ENCODE results near the gene MYADML2.

DNA sequence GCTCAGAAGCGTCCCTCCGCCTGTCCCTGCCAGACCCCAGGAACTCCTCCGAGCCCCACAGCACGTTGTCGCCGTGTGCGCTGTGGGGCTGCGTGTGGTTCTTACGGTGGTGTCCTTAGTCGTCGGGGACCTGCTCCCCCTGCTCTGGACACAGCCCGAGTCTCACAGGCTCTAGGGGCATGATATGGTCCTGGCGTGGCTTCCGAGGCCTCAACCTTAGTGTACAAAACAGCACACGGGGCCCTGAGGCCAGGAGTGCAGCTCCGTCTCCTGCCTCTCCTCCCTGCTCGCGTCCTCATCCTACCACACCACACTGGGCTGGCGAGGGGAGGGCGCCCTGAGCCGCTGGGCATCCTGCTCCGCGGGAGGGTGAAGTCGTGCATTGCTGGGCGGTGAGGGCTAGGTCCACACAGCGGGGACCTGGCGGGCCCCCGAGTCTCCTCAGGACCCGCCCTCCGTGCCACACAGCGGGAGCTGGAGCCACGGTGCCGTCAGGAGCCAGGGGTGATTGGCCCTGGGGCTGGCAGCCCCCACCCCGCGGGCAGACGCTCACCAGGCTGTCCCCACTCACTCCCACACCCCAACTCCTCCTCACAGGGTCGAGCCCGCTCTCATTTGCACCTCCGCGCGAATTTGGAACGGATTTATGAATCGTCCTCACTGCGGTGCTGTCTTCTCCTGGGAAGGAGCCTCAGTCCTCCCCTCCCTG, 18.3 kb downstream of the MYADML2 start:
- TF ChIP-seq ATF3 (CRISPR knock-in tag; conservative IDR thresholded peaks at IDR 0.05) (no peak), CTCF (IDR thresholded peaks at IDR 0.05) (no peak), GABPB1 (CRISPR knock-in tag; IDR thresholded peaks at IDR 0.05) (no peak), SP1 (CRISPR knock-in tag; conservative IDR thresholded peaks at IDR 0.05) (no peak), NFYB (CRISPR knock-in tag; conservative IDR thresholded peaks at IDR 0.05; ENCODE audit: low read depth) (no peak), TEAD4 (CRISPR knock-in tag; IDR thresholded peaks at IDR 0.05) (no peak), RELA (CRISPR knock-in tag; IDR thresholded peaks at IDR 0.05; ENCODE audit: borderline replicate concordance) (no peak), MLX (CRISPR knock-in tag; IDR thresholded peaks at IDR 0.05) (no peak), NR2C2 (CRISPR knock-in tag; IDR thresholded peaks at IDR 0.05) (no peak), NFE2L1 (CRISPR knock-in tag; IDR thresholded peaks at IDR 0.05) (no peak)
- TF ChIP-seq, protein P1, sequence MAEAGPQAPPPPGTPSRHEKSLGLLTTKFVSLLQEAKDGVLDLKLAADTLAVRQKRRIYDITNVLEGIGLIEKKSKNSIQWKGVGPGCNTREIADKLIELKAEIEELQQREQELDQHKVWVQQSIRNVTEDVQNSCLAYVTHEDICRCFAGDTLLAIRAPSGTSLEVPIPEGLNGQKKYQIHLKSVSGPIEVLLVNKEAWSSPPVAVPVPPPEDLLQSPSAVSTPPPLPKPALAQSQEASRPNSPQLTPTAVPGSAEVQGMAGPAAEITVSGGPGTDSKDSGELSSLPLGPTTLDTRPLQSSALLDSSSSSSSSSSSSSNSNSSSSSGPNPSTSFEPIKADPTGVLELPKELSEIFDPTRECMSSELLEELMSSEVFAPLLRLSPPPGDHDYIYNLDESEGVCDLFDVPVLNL (CRISPR knock-in tag; IDR thresholded peaks at IDR 0.05; ENCODE audit: borderline replicate concordance, low read depth) = no peak
- TF ChIP-seq, protein P2, sequence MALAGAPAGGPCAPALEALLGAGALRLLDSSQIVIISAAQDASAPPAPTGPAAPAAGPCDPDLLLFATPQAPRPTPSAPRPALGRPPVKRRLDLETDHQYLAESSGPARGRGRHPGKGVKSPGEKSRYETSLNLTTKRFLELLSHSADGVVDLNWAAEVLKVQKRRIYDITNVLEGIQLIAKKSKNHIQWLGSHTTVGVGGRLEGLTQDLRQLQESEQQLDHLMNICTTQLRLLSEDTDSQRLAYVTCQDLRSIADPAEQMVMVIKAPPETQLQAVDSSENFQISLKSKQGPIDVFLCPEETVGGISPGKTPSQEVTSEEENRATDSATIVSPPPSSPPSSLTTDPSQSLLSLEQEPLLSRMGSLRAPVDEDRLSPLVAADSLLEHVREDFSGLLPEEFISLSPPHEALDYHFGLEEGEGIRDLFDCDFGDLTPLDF (CRISPR knock-in tag; IDR thresholded peaks at IDR 0.05) = no peak
- TF ChIP-seq, protein P3, sequence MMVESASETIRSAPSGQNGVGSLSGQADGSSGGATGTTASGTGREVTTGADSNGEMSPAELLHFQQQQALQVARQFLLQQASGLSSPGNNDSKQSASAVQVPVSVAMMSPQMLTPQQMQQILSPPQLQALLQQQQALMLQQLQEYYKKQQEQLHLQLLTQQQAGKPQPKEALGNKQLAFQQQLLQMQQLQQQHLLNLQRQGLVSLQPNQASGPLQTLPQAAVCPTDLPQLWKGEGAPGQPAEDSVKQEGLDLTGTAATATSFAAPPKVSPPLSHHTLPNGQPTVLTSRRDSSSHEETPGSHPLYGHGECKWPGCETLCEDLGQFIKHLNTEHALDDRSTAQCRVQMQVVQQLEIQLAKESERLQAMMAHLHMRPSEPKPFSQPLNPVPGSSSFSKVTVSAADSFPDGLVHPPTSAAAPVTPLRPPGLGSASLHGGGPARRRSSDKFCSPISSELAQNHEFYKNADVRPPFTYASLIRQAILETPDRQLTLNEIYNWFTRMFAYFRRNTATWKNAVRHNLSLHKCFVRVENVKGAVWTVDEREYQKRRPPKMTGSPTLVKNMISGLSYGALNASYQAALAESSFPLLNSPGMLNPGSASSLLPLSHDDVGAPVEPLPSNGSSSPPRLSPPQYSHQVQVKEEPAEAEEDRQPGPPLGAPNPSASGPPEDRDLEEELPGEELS (CRISPR knock-in tag; IDR thresholded peaks at IDR 0.05) = no peak
- TF ChIP-seq, protein P4, sequence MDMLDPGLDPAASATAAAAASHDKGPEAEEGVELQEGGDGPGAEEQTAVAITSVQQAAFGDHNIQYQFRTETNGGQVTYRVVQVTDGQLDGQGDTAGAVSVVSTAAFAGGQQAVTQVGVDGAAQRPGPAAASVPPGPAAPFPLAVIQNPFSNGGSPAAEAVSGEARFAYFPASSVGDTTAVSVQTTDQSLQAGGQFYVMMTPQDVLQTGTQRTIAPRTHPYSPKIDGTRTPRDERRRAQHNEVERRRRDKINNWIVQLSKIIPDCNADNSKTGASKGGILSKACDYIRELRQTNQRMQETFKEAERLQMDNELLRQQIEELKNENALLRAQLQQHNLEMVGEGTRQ (CRISPR knock-in tag; IDR thresholded peaks at IDR 0.05) = no peak
